ENCODE results near the gene FAM236D. TPM values are rescaled to one million over a fixed set of nuclear protein-coding genes. Genes with fewer than 3 reads are reported as not detected.

Gene FAM236D
- total RNA-seq, 1 donor from 2014 or later, result not detected

Other genes with a start within 250 kb of the FAM236D start
- gene HDAC8, start 235.4 kb downstream of the FAM236D start, total RNA-seq, result 37.6 and 38.4 TPM in 2 replicates
- gene PHKA1, start 93.9 kb downstream of the FAM236D start, total RNA-seq, result 10.8 and 11.8 TPM in 2 replicates
- 6.3 and 8.1 TPM in 2 replicates for gene DMRTC1B, start 31.3 kb downstream of the FAM236D start, total RNA-seq
- gene FAM236B, start 25.6 kb downstream of the FAM236D start, total RNA-seq, result not detected in 2 replicates
- gene FAM236C, start 104.4 kb upstream of the FAM236D start, total RNA-seq, result not detected in 2 replicates
- not detected in 2 replicates for gene FAM236A, start 130.0 kb upstream of the FAM236D start, total RNA-seq
- gene DMRTC1, start 135.6 kb upstream of the FAM236D start, total RNA-seq, result 0.60 and 1.8 TPM in 2 replicates
- not detected in 2 replicates for gene PABPC1L2B, start 194.7 kb upstream of the FAM236D start, total RNA-seq

Data from progenitor cell of endocrine pancreas (in vitro differentiated cells).